Measurements from ENCODE around the gene PARK7. TPM values are rescaled to one million over a fixed set of nuclear protein-coding genes. Genes with fewer than 3 reads are reported as not detected.

Gene PARK7
- total RNA-seq, 2 experiments from 2014 or later: 429 to 457 TPM

DNA sequence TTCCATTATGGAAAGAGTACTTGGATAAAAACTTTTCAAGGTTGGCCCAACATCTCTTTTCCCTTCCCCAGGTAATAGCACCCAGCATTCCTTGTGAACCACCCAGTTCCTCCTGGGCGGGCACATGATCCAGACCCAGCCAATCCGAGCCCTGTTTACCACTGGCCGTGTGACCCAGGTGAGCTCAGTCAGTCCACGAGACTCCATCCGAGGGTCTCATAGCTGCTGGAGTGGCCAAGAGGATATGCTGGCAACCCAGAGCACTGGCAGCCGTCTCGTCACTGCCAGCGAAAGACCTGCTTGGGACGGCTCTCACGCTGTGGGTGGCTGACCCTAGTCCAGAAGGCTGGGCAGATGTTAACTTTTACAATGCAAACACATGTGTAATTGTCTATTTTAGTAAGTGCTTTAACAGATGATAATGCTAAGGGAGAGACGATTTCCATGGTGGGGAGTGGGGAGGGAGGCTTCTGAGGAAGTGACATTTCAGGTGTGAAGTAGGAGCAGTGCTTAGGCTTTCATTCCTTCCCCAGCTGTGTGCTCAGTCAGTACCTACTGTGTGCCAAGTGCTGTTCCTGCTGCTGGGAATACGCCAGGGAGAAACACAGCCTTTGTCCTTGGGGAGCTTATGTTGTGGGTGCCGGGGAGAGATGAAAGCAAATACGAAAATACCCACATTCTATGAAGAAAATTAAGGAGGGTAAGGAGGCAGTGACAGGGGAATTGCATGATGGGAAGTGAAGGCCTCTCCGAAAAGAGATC lies 24.5 kb downstream of the PARK7 start:
- DNase-seq: no peak
- CTCF ChIA-PET: no interaction called here
- Mint-ChIP-seq H3K27ac (no peak overlapping the region), H3K36me3 (peaks cover 48% of the 10 kb centered on the region), H3K9me3 (no peaks in the 10 kb centered on the region), H3K4me1 (ENCODE audit: low read depth) (peaks cover 9% of the 10 kb centered on the region), H3K4me3 (no peak overlapping the region), H3K27me3 (no peaks in the 10 kb centered on the region)
- intact Hi-C loops (cut with micrococcal nuclease): no loop called here
- POLR2A ChIA-PET: no interaction called here

GRCh38 chr1:7987528-7987927 lies 26.0 kb downstream of the PARK7 start:
- Mint-ChIP-seq H3K36me3 (peaks cover 45% of the 10 kb centered on the region), H3K4me3 (no peak overlapping the region), H3K4me1 (ENCODE audit: low read depth) (peaks cover 5% of the 10 kb centered on the region), H3K27ac (no peak overlapping the region), H3K9me3 (no peaks in the 10 kb centered on the region), H3K27me3 (no peaks in the 10 kb centered on the region)
- ChIA-PET CTCF (no interaction called here), POLR2A (no interaction called here)
- intact Hi-C loops (cut with micrococcal nuclease): no loop called here
- no peak for DNase-seq

GRCh38 chr1:7988576-7988975 lies 27.1 kb downstream of the PARK7 start:
- Mint-ChIP-seq H3K27ac (no peak overlapping the region), H3K27me3 (no peaks in the 10 kb centered on the region), H3K9me3 (no peaks in the 10 kb centered on the region), H3K4me1 (ENCODE audit: low read depth) (peaks cover 4% of the 10 kb centered on the region), H3K4me3 (no peak overlapping the region), H3K36me3 (peaks cover 41% of the 10 kb centered on the region)
- ChIA-PET CTCF (interaction anchor here (1.2 kb wide), 1 partner anchor 360 kb away, joined by 3 read pairs; no protein-coding TSS in a partner anchor), POLR2A (no interaction called here)
- intact Hi-C loops (cut with micrococcal nuclease): no loop called here
- DNase-seq: no peak

GRCh38 chr1:7989762-7990428 lies 28.4 kb downstream of the PARK7 start:
- intact Hi-C loops (cut with micrococcal nuclease): no loop called here
- H3K4me3 Mint-ChIP-seq: no peak overlapping the region
- no peaks in the 10 kb centered on the region for H3K9me3 Mint-ChIP-seq
- peaks cover 28% of the 10 kb centered on the region for H3K36me3 Mint-ChIP-seq
- H3K4me1 Mint-ChIP-seq (ENCODE audit: low read depth): peaks cover 6% of the 10 kb centered on the region
- no peak overlapping the region for H3K27ac Mint-ChIP-seq
- no peak for DNase-seq
- POLR2A ChIA-PET: no interaction called here
- H3K27me3 Mint-ChIP-seq: no peaks in the 10 kb centered on the region
- CTCF ChIA-PET: interaction anchor here (1.2 kb wide), 1 partner anchor 359 kb away, joined by 3 read pairs; no protein-coding TSS in a partner anchor

DNA sequence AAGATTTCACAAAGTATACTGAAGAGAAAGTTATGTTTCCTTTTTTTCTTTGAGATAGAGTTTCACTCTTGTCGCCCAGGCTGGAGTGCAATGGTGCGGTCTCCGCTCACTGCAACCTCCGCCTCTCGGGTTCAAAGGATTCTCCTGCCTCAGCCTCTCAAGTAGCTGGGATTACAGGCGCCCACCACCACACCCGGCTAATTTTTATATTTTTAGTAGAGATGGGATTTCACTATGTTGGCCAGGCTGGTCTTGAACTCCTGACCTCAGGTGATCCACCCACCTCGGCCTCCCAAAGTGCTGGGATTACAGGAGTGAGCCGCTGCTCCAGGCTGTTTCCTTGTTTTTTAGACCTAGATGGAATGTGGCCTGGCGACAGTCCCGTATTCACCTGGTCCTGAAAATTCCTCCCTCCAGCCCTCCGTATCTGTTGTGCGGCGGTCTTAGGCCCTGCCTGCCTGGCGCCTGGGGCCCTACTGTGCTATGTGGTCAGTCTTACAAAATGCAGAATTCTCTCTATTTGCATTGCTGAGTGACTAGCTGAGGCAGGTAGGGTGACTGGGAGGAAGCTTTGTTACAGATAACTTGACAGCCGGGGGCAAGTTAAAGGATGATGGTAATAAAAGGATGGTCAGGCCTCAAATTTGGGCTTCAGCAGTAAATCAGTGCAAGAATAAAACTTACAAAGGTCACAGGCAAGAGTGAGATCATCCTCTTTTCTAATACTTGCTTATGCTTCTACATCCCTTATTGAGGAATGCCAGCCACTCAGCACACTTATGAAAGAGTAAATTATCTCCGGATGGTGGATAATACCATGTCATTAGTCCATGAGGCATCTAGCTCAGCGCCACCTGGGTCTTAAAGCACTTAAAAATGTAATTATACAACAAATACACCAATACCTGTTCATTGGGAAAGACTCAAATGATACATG lies 30.3 kb downstream of the PARK7 start:
- H3K36me3 Mint-ChIP-seq: peaks cover 20% of the 10 kb centered on the region
- H3K4me3 Mint-ChIP-seq: no peak overlapping the region
- peaks cover 6% of the 10 kb centered on the region for H3K4me1 Mint-ChIP-seq (ENCODE audit: low read depth)
- no peak for DNase-seq
- POLR2A ChIA-PET: no interaction called here
- no peaks in the 10 kb centered on the region for H3K27me3 Mint-ChIP-seq
- no peaks in the 10 kb centered on the region for H3K9me3 Mint-ChIP-seq
- CTCF ChIA-PET: interaction anchor here (0.9 to 1.8 kb wide), 2 partner anchors 16 to 355 kb away, joined by 3 to 4 read pairs; no protein-coding TSS in a partner anchor
- H3K27ac Mint-ChIP-seq: no peak overlapping the region
- intact Hi-C loops (cut with micrococcal nuclease): no loop called here

- no peak overlapping the region for H3K4me3 Mint-ChIP-seq
- CTCF ChIA-PET: no interaction called here
- intact Hi-C loops (cut with micrococcal nuclease): no loop called here
- H3K27me3 Mint-ChIP-seq: no peaks in the 10 kb centered on the region
- no peak overlapping the region for H3K27ac Mint-ChIP-seq
- H3K36me3 Mint-ChIP-seq: peaks cover 19% of the 10 kb centered on the region
- no peak for DNase-seq
- peaks cover 6% of the 10 kb centered on the region for H3K4me1 Mint-ChIP-seq (ENCODE audit: low read depth)
- H3K9me3 Mint-ChIP-seq: no peaks in the 10 kb centered on the region
- POLR2A ChIA-PET: no interaction called here
Observed at GRCh38 chr1:7992885-7993284, 31.4 kb downstream of the PARK7 start.

GRCh38 chr1:7993593-7994479 lies 32.3 kb downstream of the PARK7 start:
- DNase-seq: no peak
- intact Hi-C loops (cut with micrococcal nuclease): no loop called here
- ChIA-PET POLR2A (no interaction called here), CTCF (no interaction called here)
- Mint-ChIP-seq H3K27me3 (no peaks in the 10 kb centered on the region), H3K27ac (no peak overlapping the region), H3K9me3 (no peaks in the 10 kb centered on the region), H3K4me1 (ENCODE audit: low read depth) (peaks cover 3% of the 10 kb centered on the region), H3K4me3 (no peak overlapping the region), H3K36me3 (peaks cover 21% of the 10 kb centered on the region)

DNA sequence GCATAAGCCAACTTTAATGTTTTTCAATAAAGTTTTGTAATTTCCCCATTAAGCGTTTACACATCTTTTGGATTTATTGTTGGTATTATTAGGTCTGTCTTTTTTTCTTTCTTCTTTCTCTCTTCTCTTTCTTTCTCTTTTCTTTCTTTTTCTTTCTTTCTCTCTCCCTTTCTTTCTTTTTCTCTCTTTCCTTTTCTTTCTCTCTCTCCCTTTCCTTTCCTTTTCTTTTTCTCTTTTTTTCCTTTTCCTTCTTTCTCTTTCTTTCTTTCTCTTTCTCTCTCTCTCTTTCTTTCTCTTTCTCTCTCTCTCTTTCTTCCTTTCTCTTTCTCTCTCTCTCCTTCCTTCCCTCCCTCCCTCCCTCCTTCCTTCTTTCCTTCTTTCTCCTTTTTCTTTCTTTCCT lies 33.3 kb downstream of the PARK7 start:
- H3K4me3 Mint-ChIP-seq: no peak overlapping the region
- ChIA-PET CTCF (no interaction called here), POLR2A (no interaction called here)
- intact Hi-C loops (cut with micrococcal nuclease): no loop called here
- no peak for DNase-seq
- H3K4me1 Mint-ChIP-seq (ENCODE audit: low read depth): peaks cover 2% of the 10 kb centered on the region
- H3K27me3 Mint-ChIP-seq: no peaks in the 10 kb centered on the region
- no peaks in the 10 kb centered on the region for H3K9me3 Mint-ChIP-seq
- peaks cover 17% of the 10 kb centered on the region for H3K36me3 Mint-ChIP-seq
- H3K27ac Mint-ChIP-seq: no peak overlapping the region

DNA sequence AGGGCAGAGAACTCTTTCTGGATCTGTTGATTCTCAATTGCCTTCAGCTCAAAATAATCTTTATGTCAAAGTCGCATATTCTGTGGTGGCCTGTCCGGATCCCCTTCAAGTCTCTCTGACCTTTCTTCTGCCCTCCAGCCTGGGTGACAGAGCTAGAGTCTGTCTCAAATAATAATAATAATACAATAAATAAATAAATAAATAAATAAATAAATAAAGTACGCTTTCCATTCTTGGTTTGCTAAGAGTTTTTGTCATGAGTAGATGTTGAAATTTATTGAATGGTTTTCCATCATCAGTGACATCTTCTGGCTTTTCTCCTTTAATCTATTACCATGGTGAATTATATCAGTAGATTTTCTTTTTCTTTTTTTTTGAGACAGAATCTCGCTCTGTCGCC lies 33.9 kb downstream of the PARK7 start:
- CTCF ChIA-PET: interaction anchor here (0.7 kb wide), 1 partner anchor 36 kb away, joined by 3 read pairs; no protein-coding TSS in a partner anchor
- DNase-seq: no peak
- H3K9me3 Mint-ChIP-seq: no peaks in the 10 kb centered on the region
- H3K27me3 Mint-ChIP-seq: no peaks in the 10 kb centered on the region
- intact Hi-C loops (cut with micrococcal nuclease): no loop called here
- H3K4me3 Mint-ChIP-seq: no peak overlapping the region
- H3K4me1 Mint-ChIP-seq (ENCODE audit: low read depth): peaks cover 2% of the 10 kb centered on the region
- no peak overlapping the region for H3K27ac Mint-ChIP-seq
- H3K36me3 Mint-ChIP-seq: peaks cover 11% of the 10 kb centered on the region
- POLR2A ChIA-PET: no interaction called here

DNA sequence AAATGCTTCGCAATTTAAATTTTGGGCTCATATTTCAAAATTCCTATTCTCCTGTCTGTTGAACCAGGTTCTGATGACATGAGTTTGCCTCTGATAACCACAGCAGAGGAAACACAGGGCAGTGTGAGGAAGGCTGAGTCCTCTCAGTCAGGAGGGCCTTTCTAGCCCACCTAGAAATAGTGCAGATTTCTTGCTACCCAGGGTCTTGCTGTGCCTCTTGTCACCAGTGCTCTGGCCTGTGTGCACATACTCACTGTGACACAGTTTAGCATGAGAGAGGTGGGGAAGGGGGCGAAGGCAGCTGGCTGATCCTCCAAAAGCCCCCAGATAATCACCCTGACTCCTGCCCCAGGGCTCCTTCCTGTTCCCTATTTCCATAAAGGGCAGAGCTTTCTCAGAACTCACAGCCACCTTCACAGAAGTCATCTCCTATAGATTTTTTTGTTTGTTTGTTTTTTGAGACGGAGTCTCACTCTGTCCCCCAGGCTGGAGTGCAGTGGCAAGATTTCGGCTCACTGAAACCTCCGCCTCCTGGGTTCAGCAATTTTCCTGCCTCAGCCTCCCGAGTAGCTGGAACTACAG lies 40.9 kb downstream of the PARK7 start:
- H3K27me3 Mint-ChIP-seq: no peaks in the 10 kb centered on the region
- no peaks in the 10 kb centered on the region for H3K9me3 Mint-ChIP-seq
- CTCF ChIA-PET: interaction anchor here (1.1 kb wide), 1 partner anchor 13 kb away, joined by 4 read pairs; no protein-coding TSS in a partner anchor
- POLR2A ChIA-PET: no interaction called here
- intact Hi-C loops (cut with micrococcal nuclease): no loop called here
- H3K27ac Mint-ChIP-seq: no peak overlapping the region
- H3K36me3 Mint-ChIP-seq: peaks cover 15% of the 10 kb centered on the region
- H3K4me1 Mint-ChIP-seq (ENCODE audit: low read depth): no peaks in the 10 kb centered on the region
- DNase-seq: no peak
- no peak overlapping the region for H3K4me3 Mint-ChIP-seq

DNA sequence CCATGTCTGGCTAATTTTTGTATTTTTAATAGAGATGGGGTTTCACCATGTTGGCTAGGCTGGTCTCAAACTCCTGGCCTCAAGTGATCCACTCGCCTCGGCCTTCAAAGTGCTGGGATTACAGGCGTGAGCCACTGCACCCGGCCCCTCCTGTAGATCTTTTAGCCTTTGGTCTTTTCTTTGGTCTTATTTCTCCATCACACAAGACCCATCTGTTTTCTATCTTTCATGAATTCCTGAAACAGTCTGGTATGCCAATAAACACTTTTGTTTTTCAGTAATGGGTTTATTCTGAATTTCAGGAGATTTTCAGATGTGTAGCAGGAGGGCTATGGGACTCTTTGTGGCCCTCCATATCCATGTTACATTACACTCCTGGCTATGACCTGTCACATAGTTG lies 41.4 kb downstream of the PARK7 start:
- Mint-ChIP-seq H3K27me3 (no peaks in the 10 kb centered on the region), H3K9me3 (no peaks in the 10 kb centered on the region), H3K4me3 (no peak overlapping the region), H3K27ac (no peak overlapping the region), H3K4me1 (ENCODE audit: low read depth) (no peaks in the 10 kb centered on the region), H3K36me3 (peaks cover 13% of the 10 kb centered on the region)
- intact Hi-C loops (cut with micrococcal nuclease): no loop called here
- POLR2A ChIA-PET: no interaction called here
- DNase-seq: no peak
- CTCF ChIA-PET: no interaction called here
